IMR-90 (cell line): ENCODE results near the gene FAM20C. TPM values are rescaled to one million over a fixed set of nuclear protein-coding genes. Genes with fewer than 3 reads are reported as not detected.

ENCODE experiments used
- ATAC-seq: fragments of 200-7000 bp; cut with Tn5 transposase; 2 replicates; pipeline ENCODE4 v1.9.1; 2020; ENCODE audit warnings: low read depth, mild to moderate bottlenecking, moderate library complexity
- BruUV-seq: library from RNA; stranded (reverse); fragments of 400-500 nt; replicated peaks from 2 replicates; lab custom pipeline; 2021; lab: Mats Ljungman, UMichigan
- CTCF ChIA-PET: fragments of 300-600 bp; formaldehyde crosslinking; extraction: SDS; loops from one replicate; lab custom pipeline; 2021; ENCODE audit warnings: antibody characterized with exemption; lab: Yijun Ruan, JAX
- POLR2A ChIA-PET: fragments of 300-600 bp; sonication (Branson Sonifier 250); formaldehyde crosslinking; loops from one replicate; lab custom pipeline; 2022; ENCODE audit warnings: antibody characterized with exemption; ENCODE audit not compliant: unreplicated experiment; lab: Charles Lee
- DNase-seq: peaks from one replicate; pipeline ENCODE4 v3.0.0; 2013
- H2AFZ ChIP-seq: replicated peaks from 2 replicates; pipeline ENCODE3; 2013; ENCODE audit warnings: low read length, mild to moderate bottlenecking; ENCODE audit not compliant: poor library complexity
- H2AK5ac ChIP-seq: 2 replicates; pipeline ENCODE4 v1.6.1; 2013; ENCODE audit warnings: low read depth, low read length, inconsistent platforms
- H2AK9ac ChIP-seq: replicated peaks from 2 replicates; pipeline ENCODE3; 2013; ENCODE audit warnings: mild to moderate bottlenecking, low read depth, low read length, moderate library complexity; ENCODE audit not compliant: poor library complexity
- H2BK120ac ChIP-seq: 2 replicates; pipeline ENCODE4 v1.6.1; 2013; ENCODE audit warnings: low read depth, low read length, inconsistent platforms
- H2BK15ac ChIP-seq: 3 replicates; pipeline ENCODE4 v1.6.1; 2013; ENCODE audit warnings: low read depth, low read length, inconsistent platforms
- H2BK20ac ChIP-seq: 2 replicates; pipeline ENCODE4 v1.6.1; 2013; ENCODE audit warnings: low read depth, mild to moderate bottlenecking, inconsistent platforms, low read length, moderate library complexity
- H2BK5ac ChIP-seq: 2 replicates; pipeline ENCODE4 v1.6.1; 2013; ENCODE audit warnings: mild to moderate bottlenecking, low read depth, low read length, inconsistent platforms; ENCODE audit not compliant: poor library complexity, severe bottlenecking
- H3K14ac ChIP-seq: replicated peaks from 2 replicates; pipeline ENCODE4 v1.6.1; 2013; ENCODE audit warnings: low read depth, low read length, inconsistent platforms
- H3K18ac ChIP-seq: 2 replicates; pipeline ENCODE4 v1.6.1; 2013; ENCODE audit warnings: low read depth, low read length, control low read depth
- H3K23ac ChIP-seq: 2 replicates; pipeline ENCODE4 v1.6.1; 2013; ENCODE audit warnings: low read depth, low read length, inconsistent platforms
- H3K27ac ChIP-seq: 2 replicates; pipeline ENCODE4 v1.5.1; 2013; ENCODE audit warnings: mild to moderate bottlenecking, control low read depth, low read length; ENCODE audit not compliant: insufficient read depth
- H3K27me3 ChIP-seq: 2 replicates; pipeline ENCODE4 v1.6.1; 2013; ENCODE audit warnings: low read length; ENCODE audit not compliant: control insufficient read depth, insufficient read depth
- H3K36me3 ChIP-seq: 2 replicates; pipeline ENCODE4 v1.6.1; 2013; ENCODE audit warnings: low read length, mixed read lengths; ENCODE audit not compliant: control insufficient read depth, insufficient read depth
- H3K4ac ChIP-seq: 2 replicates; pipeline ENCODE4 v1.6.1; 2013; ENCODE audit warnings: low read depth, low read length, inconsistent platforms
- H3K4me1 ChIP-seq: 2 replicates; pipeline ENCODE4 v1.6.1; 2013; ENCODE audit warnings: low read length, mixed read lengths; ENCODE audit not compliant: control insufficient read depth, insufficient read depth
- H3K4me2 ChIP-seq: 2 replicates; pipeline ENCODE4 v1.6.1; 2013; ENCODE audit warnings: low read depth, mild to moderate bottlenecking, control low read depth, low read length, moderate library complexity
- H3K4me3 ChIP-seq: 2 replicates; pipeline ENCODE4 v1.5.1; 2013; ENCODE audit warnings: low read depth, mild to moderate bottlenecking, control low read depth, low read length, moderate library complexity; ENCODE audit not compliant: insufficient read depth
- H3K56ac ChIP-seq: 2 replicates; pipeline ENCODE4 v1.6.1; 2013; ENCODE audit warnings: low read length, inconsistent platforms; ENCODE audit not compliant: insufficient read depth; ENCODE audit errors: extremely low read depth
- H3K79me1 ChIP-seq, 2 experiments: 2 replicates each; pipeline ENCODE4 v1.6.1; 2013; ENCODE audit warnings: low read length in 2 of 2, inconsistent platforms in 1 of 2, low read depth in 1 of 2
- H3K9ac ChIP-seq: 2 replicates; pipeline ENCODE4 v1.6.1; 2013; ENCODE audit warnings: low read depth, low read length, control low read depth
- H3K9me1 ChIP-seq: 2 replicates; pipeline ENCODE4 v1.6.1; 2013; ENCODE audit warnings: low read length, inconsistent platforms; ENCODE audit not compliant: insufficient read depth
- H3K9me3 ChIP-seq: 2 replicates; pipeline ENCODE4 v1.6.1; 2013; ENCODE audit warnings: low read length; ENCODE audit not compliant: control insufficient read depth, insufficient read depth
- H4K20me1 ChIP-seq: 2 replicates; pipeline ENCODE4 v1.6.1; 2013; ENCODE audit warnings: low read length, inconsistent platforms; ENCODE audit not compliant: insufficient read depth
- H4K5ac ChIP-seq: 2 replicates; pipeline ENCODE4 v1.6.1; 2013; ENCODE audit warnings: mild to moderate bottlenecking, low read depth, low read length, control low read depth
- H4K8ac ChIP-seq, 2 experiments: 2 replicates each; pipeline ENCODE4 v1.6.1; 2013; ENCODE audit warnings: low read depth in 2 of 2, low read length in 2 of 2, control low read depth in 1 of 2, inconsistent platforms in 1 of 2
- H4K91ac ChIP-seq: 2 replicates; pipeline ENCODE4 v1.6.1; 2013; ENCODE audit warnings: low read depth, low read length, inconsistent platforms; ENCODE audit not compliant: insufficient read depth
- ELK1 ChIP-seq: fragments of 150-350 bp; IDR thresholded peaks from 2 replicates; pipeline ENCODE4 v1.6.1; 2016; ENCODE audit warnings: low read depth, mild to moderate bottlenecking, low read length, moderate library complexity, borderline replicate concordance
- RCOR1 ChIP-seq: IDR thresholded peaks from 2 replicates; pipeline ENCODE4 v1.6.1; 2012; ENCODE audit warnings: mild to moderate bottlenecking, low read length, improper control_type of control experiment; ENCODE audit not compliant: insufficient replicate concordance
- SMC3 ChIP-seq: fragments of 150-350 bp; IDR thresholded peaks from 2 replicates; pipeline ENCODE4 v1.6.1; 2016; ENCODE audit warnings: low read depth, mild to moderate bottlenecking, antibody characterized with exemption, low read length, moderate library complexity
- WGBS, 2 experiments: methylation state at CpG; one replicate each; pipeline versions ENCODE4 v1.1.5 to v1.1.7; 2013; ENCODE audit warnings: missing lambda C conversion rate in 2 of 2; ENCODE audit not compliant: insufficient read length in 1 of 2; ENCODE audit errors: extremely low coverage in 2 of 2; 5-methylcytosine and 5-hydroxymethylcytosine counted together
- dilution Hi-C: fragments of 300-500 bp; cut with HindIII; formaldehyde crosslinking; loops from one replicate; pipeline ENCODE4 v1.14.3; 2018; ENCODE audit warnings: low sequenced_read_pairs; ENCODE audit not compliant: unreplicated experiment
- in situ Hi-C: fragments of 300-500 bp; cut with MboI; formaldehyde crosslinking; loops from 3 replicates; pipeline ENCODE4 v1.14.3; 2019; ENCODE audit warnings: low sequenced_read_pairs, inconsistent platforms, mixed read lengths
- intact Hi-C: fragments of 100-400 bp; cut with micrococcal nuclease; formaldehyde crosslinking; loops from 2 replicates; pipeline ENCODE4 v1.10.0; 2022
- polyA plus RNA-seq, 3 experiments: library from polyadenylated mRNA; depleted of rRNA; stranded (reverse); fragments of >200 nt; gene quantifications; 2 replicates each; pipeline ENCODE4 v1.2.3, GENCODE V29; 2012; ENCODE audit warnings: low replicate concordance in 1 of 3
- total RNA-seq: library from RNA; depleted of rRNA; stranded (reverse); fragments of >200 nt; gene quantifications from 2 replicates; pipeline ENCODE4 v1.2.3, GENCODE V29; 2012

Gene FAM20C
- total and polyA plus RNA-seq, 2 of the 4 experiments (the other 2 are of a cell fraction), result 7.7 to 36.6 TPM

- no peak for TF ChIP-seq SMC3
Observed at GRCh38 chr7:304574-305409, 112.4 kb downstream of the FAM20C start (continued).

- ChIA-PET CTCF (no interaction called here), POLR2A (no interaction called here)
- no peak overlapping the region for H2AFZ ChIP-seq
- H4K91ac ChIP-seq, result no peak overlapping the region
- H2BK20ac ChIP-seq, result no peak overlapping the region
- DNase-seq (no peak), ATAC-seq (no peak)
- H3K4me2 ChIP-seq, result no peak overlapping the region
- TF ChIP-seq ELK1, result no peak
- no peak for TF ChIP-seq RCOR1
- no peak overlapping the region for H3K9ac ChIP-seq
- 0 out of 2 replicates have a peak, but pooled peaks cover 4% of the 10 kb centered on the region for H3K9me1 ChIP-seq
- H2BK5ac ChIP-seq, result no peak overlapping the region
- no peak overlapping the region for H2BK120ac ChIP-seq
- no peak overlapping the region for H4K5ac ChIP-seq
- no peak overlapping the region for H2AK9ac ChIP-seq
- H3K23ac ChIP-seq, result no peak overlapping the region
- in situ Hi-C loops, result no loop called here
- H2BK15ac ChIP-seq, result no peak overlapping the region
- no peak overlapping the region for H2AK5ac ChIP-seq
- H3K79me1 ChIP-seq, result no peaks in the 10 kb centered on the region
- no TSS peak for BruUV-seq
- dilution Hi-C loops, result no loop called here
- no peak overlapping the region for H4K8ac ChIP-seq
- H3K27ac ChIP-seq, result no peak overlapping the region
- intact Hi-C loops, result no loop called here
- no peaks in the 10 kb centered on the region for H3K36me3 ChIP-seq
- H3K4me3 ChIP-seq, result no peak overlapping the region
- 83% methylated on average over 29 of the region's 35 CpGs; no CpG with 5 or more reads in 1 of the 2 experiments for WGBS, 2 experiments
- H3K4ac ChIP-seq, result no peak overlapping the region
- H3K27me3 ChIP-seq, result peaks cover 18% of the 10 kb centered on the region
- peaks cover 6% of the 10 kb centered on the region for H3K9me3 ChIP-seq
- H3K14ac ChIP-seq, result no peak overlapping the region
- H3K18ac ChIP-seq, result no peak overlapping the region
- H3K4me1 ChIP-seq, result no peaks in the 10 kb centered on the region
- H3K56ac ChIP-seq, result no peak overlapping the region
- peaks cover 3% of the 10 kb centered on the region; the same call in 1 of the 2 replicates for H4K20me1 ChIP-seq
Observed at GRCh38 chr7:305410-306151, 113.2 kb downstream of the FAM20C start.
